ENCODE results near the gene P2RY6.
"Not testable (repeated sequence)": the region's sequence is repeated elsewhere in the genome, so short reads cannot be mapped to it uniquely, and the experiment has no call there.

The P2RY6 gene, protein sequence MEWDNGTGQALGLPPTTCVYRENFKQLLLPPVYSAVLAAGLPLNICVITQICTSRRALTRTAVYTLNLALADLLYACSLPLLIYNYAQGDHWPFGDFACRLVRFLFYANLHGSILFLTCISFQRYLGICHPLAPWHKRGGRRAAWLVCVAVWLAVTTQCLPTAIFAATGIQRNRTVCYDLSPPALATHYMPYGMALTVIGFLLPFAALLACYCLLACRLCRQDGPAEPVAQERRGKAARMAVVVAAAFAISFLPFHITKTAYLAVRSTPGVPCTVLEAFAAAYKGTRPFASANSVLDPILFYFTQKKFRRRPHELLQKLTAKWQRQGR

GRCh38 chr11:73271936-73272679 lies at the start of gene P2RY6:
Gene P2RY6 (plus strand): TSS chr11:73272338. CDS start chr11:73296519, 24,181 bp downstream.
- DNase-seq, result no peak

- DNase-seq, result no peak
These were observed 48.0 kb upstream of the P2RY6 start for GRCh38 chr11:73223998-73224730.

- DNase-seq, result no peak
These were observed 47.0 kb upstream of the P2RY6 start for GRCh38 chr11:73225001-73225686.

DNA sequence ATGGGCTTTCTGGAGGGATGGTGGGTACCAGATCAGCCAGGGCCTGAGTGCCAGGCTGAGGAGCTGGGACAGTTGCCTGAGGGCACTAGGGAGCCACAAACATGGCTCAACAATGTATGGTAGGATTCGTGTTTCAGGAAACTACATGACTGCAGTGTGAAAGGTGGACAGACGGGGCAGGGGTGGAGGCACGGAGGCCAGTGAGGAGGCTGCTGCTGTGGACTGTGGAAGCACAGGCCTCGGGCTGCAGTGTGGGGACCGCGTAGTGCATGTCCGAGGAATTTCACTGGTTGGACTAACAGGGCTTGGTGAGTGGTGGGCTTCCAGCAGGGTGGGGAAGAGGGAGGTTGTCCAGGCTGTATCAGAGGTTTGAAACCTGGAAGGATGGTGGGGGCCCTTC lies 46.3 kb upstream of the P2RY6 start:
- no peak for DNase-seq

DNA sequence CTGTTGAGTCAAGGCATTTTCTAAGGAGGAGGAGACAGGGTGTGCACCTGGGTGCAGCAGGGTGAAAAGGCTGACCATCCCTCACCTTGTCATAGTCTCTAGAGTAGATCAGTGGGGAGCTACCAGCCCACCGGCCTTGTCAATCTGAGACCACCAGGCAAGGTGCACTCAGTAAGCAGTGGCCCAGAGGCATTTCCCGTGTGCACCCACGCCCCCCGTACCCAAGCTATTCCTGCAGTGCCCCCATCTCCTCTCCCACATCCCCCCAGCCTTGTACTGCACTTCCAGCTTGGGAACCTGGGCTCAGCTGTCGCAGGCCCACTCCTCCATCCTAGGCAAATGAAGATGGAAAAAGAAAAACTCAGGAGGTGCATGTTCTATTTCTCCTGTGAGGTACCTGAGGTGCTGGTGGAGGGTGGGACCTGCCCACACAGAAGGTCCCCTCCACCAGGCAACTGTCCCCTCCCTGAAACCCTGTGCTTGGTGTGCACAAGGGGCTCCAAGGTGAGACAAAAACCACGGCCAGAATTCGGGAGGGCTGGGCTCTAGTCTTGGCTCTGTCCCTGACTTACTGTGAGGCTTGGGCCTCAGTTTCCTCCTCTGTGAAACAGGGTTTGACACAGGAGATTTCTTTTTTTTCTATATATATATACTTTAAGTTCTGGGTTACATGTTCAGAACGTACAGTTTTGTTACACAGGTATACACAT lies 45.7 kb upstream of the P2RY6 start:
- DNase-seq, result no peak

- DNase-seq, result no peak
These were observed 44.4 kb upstream of the P2RY6 start for GRCh38 chr11:73227571-73228211.

DNA sequence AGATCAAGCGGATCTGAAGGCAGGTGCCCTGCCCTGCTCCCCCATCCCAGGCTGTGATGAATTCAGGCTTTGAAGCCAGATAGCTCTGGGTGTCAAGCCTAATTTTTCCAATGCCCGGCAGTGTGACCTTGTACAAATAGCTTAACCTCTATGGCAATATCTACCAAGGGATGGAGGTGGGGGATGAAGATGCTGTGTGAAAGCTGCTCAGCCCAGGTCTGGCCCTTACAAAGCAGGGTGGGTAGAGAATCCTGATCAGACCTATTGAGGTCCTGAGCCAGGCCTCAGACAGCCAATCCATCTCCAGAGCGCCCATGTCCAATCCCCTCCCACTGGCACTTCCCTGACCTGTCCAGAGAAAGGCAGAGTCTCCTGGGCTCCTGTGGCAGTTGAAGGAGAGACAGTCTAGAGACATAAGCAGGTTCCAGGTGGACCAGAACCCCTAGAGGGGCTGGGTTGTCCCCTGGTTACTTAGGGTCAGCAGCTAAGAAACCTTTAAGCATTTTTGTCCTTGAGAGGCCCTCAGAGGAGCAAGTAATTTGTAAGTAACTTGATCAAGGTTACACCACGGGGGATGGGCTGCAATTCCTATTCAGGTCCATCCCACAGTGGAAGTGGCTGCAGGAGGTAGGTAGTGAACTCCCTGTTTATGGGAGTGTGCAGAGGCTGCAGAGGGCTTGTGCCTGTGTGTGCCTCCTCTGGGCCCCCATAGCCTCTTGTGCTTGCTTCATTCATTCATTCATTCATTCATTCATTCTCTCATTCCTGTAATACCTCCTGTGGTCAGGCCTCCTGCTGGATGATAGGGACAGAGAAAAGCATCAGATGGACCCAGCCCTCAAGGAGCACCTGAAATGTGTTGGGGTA lies 43.6 kb upstream of the P2RY6 start:
- no peak for DNase-seq

GRCh38 chr11:73229321-73229895 lies 42.7 kb upstream of the P2RY6 start:
- no peak for DNase-seq

DNA sequence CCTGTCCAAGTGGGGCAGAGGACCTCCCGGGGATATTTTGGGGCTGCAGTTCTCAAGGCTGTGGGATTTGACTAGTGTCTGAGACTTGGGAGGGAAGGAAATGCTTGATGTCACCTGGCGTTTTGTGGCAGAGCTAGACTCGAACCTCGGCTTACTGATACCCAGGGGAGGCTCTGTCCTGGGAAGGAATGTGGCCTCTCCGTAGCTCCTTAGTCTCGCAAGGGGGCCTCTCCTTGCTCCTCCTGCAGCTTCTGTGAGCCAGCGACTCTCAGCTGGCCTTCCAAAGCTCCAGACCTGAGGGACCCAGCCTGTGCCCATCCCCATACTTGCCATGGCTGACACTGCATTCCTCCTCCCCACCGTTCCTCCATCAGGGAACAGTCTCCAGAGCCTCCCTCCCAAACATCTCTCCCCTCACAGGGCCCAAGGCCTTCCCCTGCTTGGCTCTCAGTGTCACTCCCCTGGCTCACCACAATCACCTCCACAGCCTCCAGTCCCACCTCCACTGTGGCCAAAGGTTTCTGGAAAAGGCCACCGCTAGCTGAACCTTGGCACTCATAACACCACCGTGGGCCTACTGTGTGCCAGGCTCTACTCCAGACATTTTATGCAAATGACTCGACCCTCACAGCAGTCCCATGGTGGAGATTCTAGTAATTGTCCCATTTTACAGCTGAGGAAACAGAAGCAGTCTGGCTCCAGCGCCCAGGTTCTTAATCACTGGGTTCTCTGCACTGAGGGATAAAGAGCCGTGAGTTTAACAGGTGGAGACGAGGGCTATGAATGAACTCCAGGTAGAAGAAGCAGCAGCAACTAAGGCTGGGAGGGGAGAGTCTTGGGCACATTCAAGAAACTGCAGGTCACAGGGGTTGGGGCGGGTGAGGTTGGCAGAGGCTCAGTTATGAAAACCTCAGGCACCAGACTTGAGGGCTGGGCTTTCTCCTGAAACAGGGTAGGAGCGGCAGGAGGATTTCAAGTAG lies 42.0 kb upstream of the P2RY6 start:
- no peak for DNase-seq

DNA sequence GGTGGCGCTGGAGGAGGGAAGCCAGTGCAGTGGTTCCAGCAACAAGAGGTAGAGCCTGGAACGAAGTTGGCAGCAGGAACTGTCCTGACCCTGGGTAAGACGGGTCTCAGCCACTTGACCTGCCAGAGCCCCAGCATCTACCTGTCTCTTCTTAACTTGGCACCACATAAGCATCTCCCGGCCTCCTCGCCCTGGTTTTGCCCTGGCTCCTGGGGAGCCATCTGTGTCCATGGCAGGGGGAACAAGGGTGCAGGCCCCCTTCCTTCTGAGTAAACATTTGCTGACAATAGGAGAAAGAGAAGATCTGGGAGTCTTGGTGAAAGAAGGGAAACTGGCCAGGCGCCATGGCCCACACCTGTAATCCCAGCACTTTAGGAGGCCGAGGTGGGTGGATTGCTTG lies 41.2 kb upstream of the P2RY6 start:
- no peak for DNase-seq

DNA sequence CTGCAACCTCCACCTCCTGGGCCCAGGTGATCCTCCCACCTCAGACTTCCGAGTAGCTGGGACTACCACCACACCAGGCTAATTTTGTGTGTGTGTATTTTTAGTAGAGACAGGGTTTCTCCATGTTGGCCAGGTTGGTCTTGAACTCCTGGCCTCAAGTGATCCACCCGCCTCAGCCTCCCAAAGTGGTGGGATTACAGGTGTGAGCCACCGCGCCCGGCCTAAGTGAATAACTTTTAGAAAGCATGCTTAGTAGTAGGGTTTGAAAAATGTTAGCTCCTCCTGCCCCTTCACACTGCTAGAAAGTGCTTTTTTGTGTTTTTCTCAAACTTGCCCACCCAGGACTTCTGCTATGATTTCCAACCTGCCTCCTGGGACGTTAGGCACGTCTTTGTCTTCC lies 39.7 kb upstream of the P2RY6 start:
- not testable (repeated sequence) for DNase-seq

- DNase-seq, result no peak
These were observed 38.9 kb upstream of the P2RY6 start for GRCh38 chr11:73233211-73233610.

GRCh38 chr11:73233692-73234470 lies 38.3 kb upstream of the P2RY6 start:
- DNase-seq, result no peak

DNA sequence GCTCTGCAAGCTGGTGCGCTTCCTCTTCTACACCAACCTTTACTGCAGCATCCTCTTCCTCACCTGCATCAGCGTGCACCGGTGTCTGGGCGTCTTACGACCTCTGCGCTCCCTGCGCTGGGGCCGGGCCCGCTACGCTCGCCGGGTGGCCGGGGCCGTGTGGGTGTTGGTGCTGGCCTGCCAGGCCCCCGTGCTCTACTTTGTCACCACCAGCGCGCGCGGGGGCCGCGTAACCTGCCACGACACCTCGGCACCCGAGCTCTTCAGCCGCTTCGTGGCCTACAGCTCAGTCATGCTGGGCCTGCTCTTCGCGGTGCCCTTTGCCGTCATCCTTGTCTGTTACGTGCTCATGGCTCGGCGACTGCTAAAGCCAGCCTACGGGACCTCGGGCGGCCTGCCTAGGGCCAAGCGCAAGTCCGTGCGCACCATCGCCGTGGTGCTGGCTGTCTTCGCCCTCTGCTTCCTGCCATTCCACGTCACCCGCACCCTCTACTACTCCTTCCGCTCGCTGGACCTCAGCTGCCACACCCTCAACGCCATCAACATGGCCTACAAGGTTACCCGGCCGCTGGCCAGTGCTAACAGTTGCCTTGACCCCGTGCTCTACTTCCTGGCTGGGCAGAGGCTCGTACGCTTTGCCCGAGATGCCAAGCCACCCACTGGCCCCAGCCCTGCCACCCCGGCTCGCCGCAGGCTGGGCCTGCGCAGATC lies 37.5 kb upstream of the P2RY6 start:
- DNase-seq, result no peak

GRCh38 chr11:73235236-73235786 lies 36.8 kb upstream of the P2RY6 start:
- no peak for DNase-seq

- no peak for DNase-seq
These were observed 35.9 kb upstream of the P2RY6 start for GRCh38 chr11:73236205-73236765.

DNA sequence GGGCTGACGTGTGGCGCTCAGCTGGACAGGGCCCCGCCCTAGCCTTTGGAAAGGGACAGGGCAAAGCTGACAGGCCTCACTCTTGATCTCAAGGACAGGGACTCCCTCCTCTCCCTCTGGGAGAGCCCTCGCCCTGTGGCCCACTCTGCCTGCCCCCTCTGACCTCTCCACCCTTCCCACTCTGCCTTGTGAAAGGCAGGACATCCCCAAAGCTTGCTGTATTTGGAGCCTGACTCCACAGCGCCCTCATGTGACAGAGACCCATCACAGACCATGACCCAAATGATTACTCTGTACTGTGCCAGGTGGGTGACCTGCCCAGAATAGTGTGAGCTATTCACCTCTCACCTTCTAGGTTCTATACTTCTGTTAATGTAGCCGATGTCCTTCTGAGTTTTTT lies 35.3 kb upstream of the P2RY6 start:
- no peak for DNase-seq

Measured in NCI-H1105 (cell line).